Tibial nerve (tissue), 3 donors: ENCODE data around the gene TNFSF13.

Experiments
- POLR2A ChIP-seq, 2 donors: fragments of 450-650 bp; IDR thresholded peaks; one replicate each; pipeline ENCODE4 v1.6.1; 2017; ENCODE audit warnings: antibody characterized with exemption in 2 of 2, mild to moderate bottlenecking in 2 of 2, moderate library complexity in 2 of 2
- TF ChIP-seq, protein P1 (sequence below), 5 experiments: fragments of 200-600 bp in 3 of 5; fragments of 450-650 bp in 2 of 5; sonication (generic) in 3 of 5; IDR thresholded peaks; one replicate each; pipeline ENCODE4 v1.5.1; 2016 to 2019; ENCODE audit warnings: antibody characterized with exemption in 5 of 5, mild to moderate bottlenecking in 3 of 5, moderate library complexity in 2 of 5

DNA sequence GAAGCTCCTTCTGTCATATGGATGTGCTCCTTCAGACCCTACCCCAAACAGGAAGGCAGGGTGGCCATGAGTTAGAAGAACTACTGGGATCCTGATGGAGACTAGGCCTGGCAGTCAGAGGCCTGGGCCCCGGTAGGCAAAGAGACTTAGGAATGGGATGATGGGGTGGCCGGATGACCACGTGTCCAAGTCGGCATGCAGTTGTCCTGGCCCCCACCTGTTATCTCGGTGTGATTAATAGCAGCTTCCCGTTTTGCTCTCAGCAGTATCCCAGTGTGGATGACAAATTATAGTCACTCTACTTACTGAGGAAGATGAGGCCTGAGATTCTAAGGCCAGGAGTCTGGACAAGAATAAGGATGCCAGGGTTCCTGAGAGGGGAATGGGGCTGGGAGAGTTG is 8.2 kb upstream of the TNFSF13 start:
- no peak for TF ChIP-seq POLR2A (IDR thresholded peaks at IDR 0.05)
- TF ChIP-seq, protein P1, sequence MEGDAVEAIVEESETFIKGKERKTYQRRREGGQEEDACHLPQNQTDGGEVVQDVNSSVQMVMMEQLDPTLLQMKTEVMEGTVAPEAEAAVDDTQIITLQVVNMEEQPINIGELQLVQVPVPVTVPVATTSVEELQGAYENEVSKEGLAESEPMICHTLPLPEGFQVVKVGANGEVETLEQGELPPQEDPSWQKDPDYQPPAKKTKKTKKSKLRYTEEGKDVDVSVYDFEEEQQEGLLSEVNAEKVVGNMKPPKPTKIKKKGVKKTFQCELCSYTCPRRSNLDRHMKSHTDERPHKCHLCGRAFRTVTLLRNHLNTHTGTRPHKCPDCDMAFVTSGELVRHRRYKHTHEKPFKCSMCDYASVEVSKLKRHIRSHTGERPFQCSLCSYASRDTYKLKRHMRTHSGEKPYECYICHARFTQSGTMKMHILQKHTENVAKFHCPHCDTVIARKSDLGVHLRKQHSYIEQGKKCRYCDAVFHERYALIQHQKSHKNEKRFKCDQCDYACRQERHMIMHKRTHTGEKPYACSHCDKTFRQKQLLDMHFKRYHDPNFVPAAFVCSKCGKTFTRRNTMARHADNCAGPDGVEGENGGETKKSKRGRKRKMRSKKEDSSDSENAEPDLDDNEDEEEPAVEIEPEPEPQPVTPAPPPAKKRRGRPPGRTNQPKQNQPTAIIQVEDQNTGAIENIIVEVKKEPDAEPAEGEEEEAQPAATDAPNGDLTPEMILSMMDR (IDR thresholded peaks at IDR 0.05), result no peak
